Liver (tissue), 3 donors: ENCODE measurements around the gene HAUS7.

ENCODE experiments used
- CTCF ChIP-seq: fragments of 150-350 bp; IDR thresholded peaks from 2 replicates; pipeline ENCODE4 v1.5.1; 2017; ENCODE audit warnings: improper control_type of control experiment, low read depth, low read length; ENCODE audit not compliant: missing input control
- FOXA1 ChIP-seq: IDR thresholded peaks from 2 replicates; pipeline ENCODE4 v1.6.1; 2016; ENCODE audit warnings: antibody characterized with exemption
- GABPA ChIP-seq, 2 donors: IDR thresholded peaks in 1 of 2; conservative IDR thresholded peaks in 1 of 2; 2 replicates each; pipeline ENCODE4 v1.6.1; 2016; ENCODE audit warnings: antibody characterized with exemption in 2 of 2, mild to moderate bottlenecking in 1 of 2, moderate library complexity in 1 of 2
- MAX ChIP-seq: IDR thresholded peaks from 2 replicates; pipeline ENCODE4 v1.6.1; 2016; ENCODE audit warnings: antibody characterized with exemption
- NR2F2 ChIP-seq: IDR thresholded peaks from 2 replicates; pipeline ENCODE4 v1.6.1; 2016; ENCODE audit warnings: antibody characterized with exemption
- RAD21 ChIP-seq, 2 donors: IDR thresholded peaks; 2 replicates each; pipeline ENCODE4 v1.6.1; 2016; ENCODE audit warnings: antibody characterized with exemption in 2 of 2, mild to moderate bottlenecking in 2 of 2
- TAF1 ChIP-seq: conservative IDR thresholded peaks from 2 replicates; pipeline ENCODE4 v1.6.1; 2016; ENCODE audit warnings: antibody characterized with exemption, mild to moderate bottlenecking
- donor health status: healthy.
- donor health status: healthy.

GRCh38 chrX:153470411-153471363 is at the start of gene HAUS7:
- TF ChIP-seq CTCF (peak; percentile 67), GABPA (IDR thresholded peaks at IDR 0.05 in 1 of 2, conservative IDR thresholded peaks at IDR 0.05 in 1 of 2) (no peak), NR2F2 (no peak), TAF1 (no peak), RAD21 (IDR thresholded peaks at IDR 0.05) (peak; percentile 69 to 74), MAX (no peak), FOXA1 (no peak)
